Colon (tissue), 2 donors: ENCODE results near the gene GVQW3.
"Not testable (repeated sequence)": the region's sequence is repeated elsewhere in the genome, so short reads cannot be mapped to it uniquely, and the experiment has no call there.

Experiments
- FAIRE-seq: peaks from 2 replicates; lab custom pipeline; 2012; peaks lifted over from hg19 to GRCh38; lab: Jason Lieb, UNC
- donor health status: control.
- donor health status: control.

Gene GVQW3

GRCh38 chr11:76388408-76388807, 7.3 kb downstream of the GVQW3 start:
- FAIRE-seq: no peak

DNA sequence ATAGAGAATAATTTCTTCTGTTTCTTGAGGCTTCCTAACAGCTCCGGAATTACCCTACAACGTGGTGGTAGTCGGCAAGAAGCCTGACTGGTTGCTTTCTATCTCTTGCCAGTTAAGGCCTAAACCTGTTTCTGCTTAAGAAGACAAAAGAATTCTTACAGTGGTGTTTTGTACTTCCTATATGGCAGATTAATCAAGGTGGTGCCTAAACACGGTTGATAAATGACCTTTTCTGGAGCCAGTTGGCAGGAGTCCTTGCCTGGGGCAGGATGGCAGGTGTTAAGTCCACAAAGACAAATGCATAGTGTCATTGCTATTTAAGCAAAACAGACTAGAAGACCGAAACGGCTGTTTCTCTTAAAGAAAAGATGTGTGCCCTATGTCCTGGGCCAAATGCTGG, 9.9 kb downstream of the GVQW3 start:
- FAIRE-seq: no peak

- no peak for FAIRE-seq
Measured at GRCh38 chr11:76391811-76392475, 10.8 kb downstream of the GVQW3 start.

DNA sequence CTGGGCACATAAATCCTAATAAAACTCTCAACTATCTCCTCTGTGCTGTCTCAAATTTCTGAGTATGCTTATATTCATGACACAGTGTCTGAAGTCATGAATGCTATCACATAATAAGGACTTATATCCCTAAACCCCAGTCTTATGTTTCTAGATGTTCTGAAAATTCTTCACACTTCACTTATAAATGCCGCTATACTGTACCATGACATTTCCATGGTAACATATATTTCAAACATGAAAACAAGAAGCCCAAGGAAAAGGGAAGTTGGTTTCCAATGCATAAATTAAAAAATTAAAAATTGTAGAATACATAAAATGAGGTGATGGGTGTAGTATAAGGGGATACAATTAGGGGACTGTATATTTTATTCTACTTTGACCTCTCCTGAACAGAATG, 11.7 kb downstream of the GVQW3 start:
- no peak for FAIRE-seq

- FAIRE-seq: no peak
Measured at GRCh38 chr11:76394411-76394810, 13.3 kb downstream of the GVQW3 start.

DNA sequence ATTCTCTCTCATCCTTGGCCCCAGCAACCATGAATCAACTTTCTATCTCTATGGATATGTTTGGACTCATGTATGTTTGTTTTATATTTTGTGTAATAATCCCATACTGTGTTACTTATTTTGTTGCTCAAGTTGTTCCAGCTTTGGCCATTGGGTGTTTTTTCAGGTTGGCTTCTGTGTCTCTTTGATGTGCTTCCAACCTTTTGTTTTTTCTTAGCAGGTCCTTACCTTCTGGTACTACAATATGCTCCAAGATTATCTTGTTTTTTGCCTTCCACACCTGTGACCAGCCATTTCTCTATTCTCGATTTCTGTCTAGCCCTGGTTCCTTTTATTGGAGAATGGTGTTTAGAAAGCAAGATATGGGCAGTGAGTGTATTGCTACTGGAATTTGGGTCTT, 14.2 kb downstream of the GVQW3 start:
- no peak for FAIRE-seq

DNA sequence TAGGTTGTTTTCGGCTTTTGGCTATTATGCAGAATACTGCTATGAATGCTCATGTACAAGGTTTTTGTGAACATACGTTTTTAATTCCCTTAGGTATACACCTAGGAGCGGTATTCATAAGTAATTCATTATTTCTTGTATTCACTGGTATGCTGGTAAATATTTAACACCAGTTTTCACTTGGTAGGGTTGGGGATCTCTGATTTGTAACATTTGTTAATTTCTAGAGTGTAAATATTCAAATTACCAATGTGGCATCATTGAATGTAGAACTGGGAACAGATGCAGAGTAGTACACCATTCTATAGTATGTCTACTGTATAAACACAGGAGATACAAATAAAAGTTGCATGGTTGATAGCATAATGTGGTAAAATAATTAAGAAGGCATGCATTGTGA, 16.3 kb downstream of the GVQW3 start:
- FAIRE-seq: no peak

DNA sequence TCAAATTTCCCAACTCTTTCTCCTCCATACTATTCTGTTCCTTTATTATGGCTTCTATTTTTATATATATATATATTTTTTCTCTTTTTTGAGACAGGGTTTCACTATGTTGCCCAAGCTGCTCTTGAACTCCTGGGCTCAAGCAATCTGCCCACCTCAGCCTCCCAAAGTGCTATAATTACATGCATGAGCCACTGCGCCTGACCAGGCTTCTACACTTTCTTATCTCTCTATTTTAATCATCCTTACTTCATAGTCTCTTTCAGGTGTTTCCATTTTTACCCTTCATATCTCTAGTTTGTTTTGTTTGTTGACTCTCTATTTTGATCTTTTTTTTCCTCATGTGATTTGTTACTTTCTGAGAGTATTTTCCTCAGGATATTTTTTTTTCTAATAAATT, 19.8 kb downstream of the GVQW3 start:
- no peak for FAIRE-seq

DNA sequence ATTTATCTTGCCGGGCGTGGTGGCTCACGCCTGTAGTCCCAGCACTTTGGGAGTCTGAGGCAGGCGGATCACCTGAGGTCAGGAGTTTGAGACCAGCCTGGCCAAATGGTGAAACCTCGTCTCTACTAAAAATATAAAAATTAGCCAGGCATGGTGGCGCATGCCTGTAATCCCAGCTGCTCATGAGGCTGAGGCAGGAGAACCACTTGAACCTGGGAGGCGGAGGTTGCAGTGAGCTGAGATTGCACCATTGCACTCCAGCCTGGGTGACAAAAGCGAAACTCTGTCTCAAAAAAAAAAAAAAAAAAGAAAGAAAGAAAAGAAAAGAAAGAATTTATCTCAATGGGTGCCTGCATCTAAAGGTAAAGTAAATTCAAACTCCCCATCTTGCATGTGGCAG, 20.4 kb downstream of the GVQW3 start:
- not testable (repeated sequence) for FAIRE-seq

DNA sequence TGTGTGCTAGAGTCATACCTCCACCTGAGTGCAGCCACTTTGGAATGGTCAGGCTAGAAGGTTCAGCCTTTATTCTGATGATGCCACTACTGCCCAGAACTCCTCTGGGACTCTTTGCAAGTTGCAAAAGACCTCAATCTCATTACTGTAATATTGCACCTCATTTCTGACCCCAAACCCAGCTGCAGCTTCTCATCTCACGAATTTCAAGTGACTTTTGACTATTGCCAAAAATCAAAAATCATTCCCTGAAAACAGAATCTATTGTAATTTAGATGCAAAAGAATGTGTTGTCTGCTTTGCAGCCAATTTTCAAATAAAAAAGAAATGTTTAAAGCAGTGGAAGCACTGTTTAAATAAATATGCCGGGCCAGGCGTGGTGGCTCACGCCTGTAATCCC, 25.2 kb downstream of the GVQW3 start:
- FAIRE-seq: no peak

DNA sequence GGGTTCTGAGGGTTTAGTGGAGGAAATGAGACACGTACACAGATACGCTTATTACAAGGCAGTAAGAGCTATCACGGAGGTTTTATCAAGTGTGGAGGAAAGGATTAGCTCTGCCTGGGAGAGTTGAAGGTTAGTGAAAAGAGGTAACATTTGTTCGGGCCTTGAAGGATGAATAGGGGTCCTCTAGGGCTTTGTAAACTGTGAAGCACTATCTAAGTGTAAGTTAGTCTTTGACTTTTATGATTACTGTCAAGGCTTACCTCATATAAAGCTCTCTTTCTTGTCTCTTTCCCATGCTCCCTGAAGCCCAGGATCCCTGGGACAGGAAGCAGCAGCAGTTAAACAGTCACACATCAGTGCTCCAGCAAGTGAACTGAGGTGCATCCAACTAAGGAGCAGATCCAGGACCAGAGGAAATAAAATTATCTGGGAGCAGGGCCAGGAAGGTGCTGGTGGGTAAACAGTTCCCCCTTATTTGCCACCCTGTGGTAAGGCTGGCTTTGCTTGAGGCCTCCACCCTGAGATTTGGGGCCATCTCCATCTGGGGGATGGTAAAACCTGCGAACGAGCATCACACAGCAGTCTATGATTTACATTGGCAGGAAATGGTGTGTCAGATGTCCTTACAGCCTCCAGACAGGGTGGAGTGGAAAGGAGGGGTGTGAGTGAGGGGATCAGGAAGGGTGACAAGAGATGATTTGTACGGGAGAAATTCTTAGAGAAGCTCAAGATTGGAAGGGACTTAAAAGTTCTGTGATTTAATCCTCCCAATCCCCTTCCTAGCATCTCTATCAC, 27.2 kb downstream of the GVQW3 start:
- FAIRE-seq: no peak

- FAIRE-seq: no peak
Measured at GRCh38 chr11:76410851-76411357, 29.8 kb downstream of the GVQW3 start.

DNA sequence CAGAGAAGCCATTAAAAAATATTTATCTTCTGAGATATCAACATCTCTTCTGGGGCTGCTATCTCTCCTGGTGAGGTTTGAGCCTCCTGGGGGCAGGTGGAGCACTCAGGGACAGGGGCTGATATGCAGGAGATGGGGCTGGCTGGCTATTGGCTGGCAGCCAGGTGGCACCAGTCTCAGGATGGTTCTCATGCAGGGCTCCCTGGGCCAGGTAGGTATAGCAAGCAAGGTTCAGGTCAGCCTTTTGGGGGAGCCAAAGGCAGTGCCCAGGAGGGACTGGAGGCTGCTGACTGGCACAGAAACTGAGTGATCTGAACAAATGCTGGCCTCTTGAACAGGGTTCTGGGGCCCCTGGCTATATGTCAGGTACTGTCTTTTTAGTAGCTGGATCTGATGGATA, 34.0 kb downstream of the GVQW3 start:
- no peak for FAIRE-seq

- no peak for FAIRE-seq
Measured at GRCh38 chr11:76419896-76420295, 38.8 kb downstream of the GVQW3 start.

DNA sequence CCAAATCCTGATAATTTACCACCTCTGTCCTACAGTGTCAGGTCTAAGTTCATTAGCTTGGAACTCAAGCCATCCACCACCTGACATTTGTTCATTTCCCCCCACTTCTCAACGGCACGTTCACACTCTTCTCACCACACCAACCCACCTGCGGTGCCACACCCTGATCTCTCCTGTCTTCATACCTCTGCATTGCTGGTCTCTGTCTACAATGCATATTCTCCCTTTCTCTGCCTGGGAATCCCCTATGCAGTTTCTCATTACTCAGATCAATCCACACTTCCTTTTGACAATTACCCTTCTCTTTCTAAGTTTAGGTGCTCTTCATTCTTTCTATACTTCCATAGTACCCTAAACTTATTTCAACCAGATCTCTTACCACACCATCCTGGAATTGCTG, 43.3 kb downstream of the GVQW3 start:
- FAIRE-seq: no peak

- no peak for FAIRE-seq
Measured at GRCh38 chr11:76424891-76425290, 43.8 kb downstream of the GVQW3 start.

GRCh38 chr11:76426660-76427059, 45.5 kb downstream of the GVQW3 start:
- no peak for FAIRE-seq

- FAIRE-seq: no peak
Measured at GRCh38 chr11:76436020-76436419, 54.9 kb downstream of the GVQW3 start.

DNA sequence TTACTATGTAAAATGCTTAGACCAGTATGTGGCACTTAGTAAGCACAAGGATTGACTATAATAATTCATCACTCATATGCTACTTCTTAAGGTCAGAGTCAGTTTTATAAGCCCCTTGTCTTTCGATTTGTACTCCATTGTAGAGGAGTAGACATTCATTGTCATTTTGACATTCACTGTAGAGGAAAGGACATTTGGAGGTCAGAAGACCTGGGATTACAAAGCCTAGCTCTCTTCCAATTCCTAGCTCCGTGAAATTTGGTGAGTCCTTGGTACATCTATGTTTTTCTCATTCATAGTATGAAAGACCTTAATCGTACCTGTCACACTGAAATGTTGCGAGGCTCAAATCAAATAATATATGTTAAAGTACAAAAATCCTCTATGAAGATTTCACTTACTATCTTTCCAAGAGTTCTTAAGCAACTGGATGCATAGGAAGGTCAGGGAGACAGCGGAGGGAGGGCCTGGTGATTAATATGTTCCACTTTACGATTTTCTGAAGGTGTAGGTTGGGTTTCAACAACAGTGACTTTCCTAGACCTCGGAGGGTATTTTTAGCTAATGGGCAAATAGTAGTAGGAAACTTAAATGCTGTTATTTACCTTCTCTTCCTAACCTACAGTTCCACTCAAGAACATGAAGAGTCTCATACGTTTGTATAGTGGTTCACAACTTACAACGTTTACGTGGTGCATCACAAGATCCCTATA, 62.3 kb downstream of the GVQW3 start:
- no peak for FAIRE-seq

DNA sequence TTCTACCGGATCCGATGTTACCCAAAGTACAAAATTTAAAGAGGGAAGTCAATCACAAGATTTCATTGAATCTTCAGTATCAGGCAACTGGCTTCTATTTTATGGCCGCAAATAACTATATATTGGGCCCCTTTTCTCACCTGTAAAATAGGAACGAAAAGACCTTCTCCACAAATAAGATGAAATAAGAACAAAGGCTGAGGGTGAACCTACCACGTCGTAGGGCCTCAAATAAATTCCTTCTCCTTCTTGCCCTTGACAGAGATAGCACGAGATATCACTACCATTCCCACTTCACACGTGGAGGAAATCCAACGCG, 62.9 kb downstream of the GVQW3 start:
- no peak for FAIRE-seq

- FAIRE-seq: peak; percentile 87
Measured at GRCh38 chr11:76444384-76445120, 63.4 kb downstream of the GVQW3 start, which contains the start of gene EMSY. Gene EMSY (plus strand): TSS chr11:76445018. CDS start chr11:76446939, 1,921 bp downstream.
